ENCODE results near the gene NGDN.

NGDN gene

DNA sequence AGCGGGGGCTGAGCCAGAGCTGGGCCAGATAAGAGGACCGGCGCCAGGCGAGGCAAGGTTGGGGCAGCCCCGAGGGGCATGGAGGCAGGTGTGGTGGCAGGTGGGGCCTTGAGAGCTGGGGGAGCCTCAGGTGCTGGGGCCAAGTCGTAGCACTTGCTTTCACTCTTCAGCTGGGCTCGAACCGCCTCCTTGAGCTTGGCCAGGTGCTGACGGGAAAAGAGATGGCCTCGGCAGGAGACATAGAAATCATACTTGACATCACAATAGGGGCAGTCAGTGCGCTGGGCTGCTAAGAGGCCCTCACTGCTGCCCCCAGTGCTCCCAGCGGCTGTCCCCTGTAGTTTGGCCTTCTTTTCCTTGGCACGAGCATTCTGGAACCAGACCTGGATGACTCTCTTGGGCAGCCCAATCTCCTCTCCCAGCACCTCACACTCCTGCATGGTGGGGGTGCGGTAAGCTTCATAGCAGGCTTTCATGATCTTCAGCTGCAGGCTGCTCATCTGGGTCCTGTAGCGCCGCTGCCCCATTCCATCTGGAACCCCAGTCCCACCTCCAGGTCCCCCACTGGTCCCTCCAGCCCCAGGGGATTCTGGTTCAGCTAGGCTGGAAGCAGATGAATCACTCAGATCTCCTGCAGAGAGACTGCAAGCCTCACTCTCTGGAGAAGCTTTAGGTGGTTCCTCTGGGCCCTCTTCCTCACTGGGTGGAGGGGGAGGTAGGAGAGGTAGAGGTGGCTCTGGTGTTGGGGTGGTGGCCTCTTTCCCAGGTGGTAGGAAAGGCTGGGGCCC, 53.9 kb downstream of the NGDN start:
- H3K27ac ChIP-seq (ENCODE audit: low read depth, low read length, severe bottlenecking) = no peak overlapping the region
- no peak overlapping the region for H3K4me3 ChIP-seq (ENCODE audit: extremely low read depth, insufficient read depth, low read length, poor library complexity, severe bottlenecking)
- H3K36me3 ChIP-seq (ENCODE audit: control insufficient read depth, insufficient read depth, low read length) = peaks cover 28% of the 10 kb centered on the region
- H3K9me3 ChIP-seq (ENCODE audit: control insufficient read depth, low read length) = no peaks in the 10 kb centered on the region
- WGBS, 2 experiments (ENCODE audit: insufficient coverage in 2 of 2) = 92 to 94% methylated on average over 12 to 14 of the region's 16 CpGs
- peaks cover 2% of the 10 kb centered on the region for H3K4me1 ChIP-seq (ENCODE audit: control insufficient read depth, insufficient read depth, low read length, poor library complexity, severe bottlenecking)

DNA sequence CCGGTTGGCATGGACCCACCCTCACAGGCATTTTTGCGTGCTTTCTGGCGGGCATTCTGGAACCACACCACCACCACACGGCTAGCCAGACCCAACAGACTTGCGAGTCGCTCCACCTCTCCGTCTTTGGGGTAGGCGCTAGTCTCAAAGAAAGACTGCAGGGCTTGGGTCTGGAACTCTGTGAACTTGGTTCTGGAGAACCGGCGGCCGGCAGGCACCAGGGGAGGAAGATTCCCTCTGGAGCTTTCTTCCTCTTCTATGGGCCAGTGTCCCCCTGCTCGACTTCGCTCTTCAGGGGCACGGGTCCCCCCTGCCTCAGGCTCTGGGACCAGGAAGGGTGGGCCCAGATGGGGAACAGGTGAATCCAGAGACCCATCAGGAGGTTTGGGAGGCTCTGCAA, 55.5 kb downstream of the NGDN start:
- no peaks in the 10 kb centered on the region for H3K4me1 ChIP-seq (ENCODE audit: control insufficient read depth, insufficient read depth, low read length, poor library complexity, severe bottlenecking)
- H3K27ac ChIP-seq (ENCODE audit: low read depth, low read length, severe bottlenecking) = no peak overlapping the region
- no peaks in the 10 kb centered on the region for H3K9me3 ChIP-seq (ENCODE audit: control insufficient read depth, low read length)
- H3K36me3 ChIP-seq (ENCODE audit: control insufficient read depth, insufficient read depth, low read length) = peaks cover 31% of the 10 kb centered on the region
- no peak overlapping the region for H3K4me3 ChIP-seq (ENCODE audit: extremely low read depth, insufficient read depth, low read length, poor library complexity, severe bottlenecking)
- 97 to 98% methylated on average over 8 to 12 of the region's 14 CpGs for WGBS, 2 experiments (ENCODE audit: insufficient coverage in 2 of 2)

DNA sequence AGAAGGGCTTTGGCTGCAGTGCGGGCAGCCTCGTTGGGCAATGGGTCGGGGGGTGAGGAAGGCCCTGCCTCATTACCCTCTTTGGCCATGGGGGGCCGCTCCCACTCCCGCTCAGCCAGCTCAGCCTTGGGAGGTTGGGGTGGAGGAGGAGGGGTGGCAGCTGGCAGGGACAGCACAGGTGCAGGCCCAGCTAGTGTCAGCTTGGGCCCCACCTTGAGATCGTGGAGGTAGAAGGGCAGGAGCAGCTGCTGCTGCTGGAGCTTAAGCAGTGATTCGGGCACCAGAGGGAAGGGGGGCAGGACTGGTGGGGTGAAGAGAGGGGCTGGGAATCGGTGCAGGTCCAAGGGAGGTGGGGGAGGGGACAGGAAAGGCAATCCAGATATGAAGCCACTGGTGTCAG, 56.1 kb downstream of the NGDN start:
- H3K4me1 ChIP-seq (ENCODE audit: control insufficient read depth, insufficient read depth, low read length, poor library complexity, severe bottlenecking) = peaks cover 5% of the 10 kb centered on the region
- H3K4me3 ChIP-seq (ENCODE audit: extremely low read depth, insufficient read depth, low read length, poor library complexity, severe bottlenecking) = no peak overlapping the region
- 86 to 94% methylated on average over 6 to 8 of the region's 8 CpGs for WGBS, 2 experiments (ENCODE audit: insufficient coverage in 2 of 2)
- peaks cover 31% of the 10 kb centered on the region for H3K36me3 ChIP-seq (ENCODE audit: control insufficient read depth, insufficient read depth, low read length)
- H3K27ac ChIP-seq (ENCODE audit: low read depth, low read length, severe bottlenecking) = no peak overlapping the region
- no peaks in the 10 kb centered on the region for H3K9me3 ChIP-seq (ENCODE audit: control insufficient read depth, low read length)
